Body of pancreas (tissue), 4 donors: ENCODE data around the gene ACTN1. TPM values are rescaled to one million over a fixed set of nuclear protein-coding genes. Genes with fewer than 3 reads are reported as not detected.
"Not testable (repeated sequence)": the region's sequence is repeated elsewhere in the genome, so short reads cannot be mapped to it uniquely, and the experiment has no call there.

ENCODE experiments used
- ATAC-seq: fragments of 150-250 bp; one replicate; pipeline ENCODE4 v1.9.1; 2016
- DNase-seq, 4 donors: peaks; one replicate each; pipeline ENCODE4 v3.0.0-alpha.2; 2019
- H3K27ac ChIP-seq, 4 donors: fragments of 200-600 bp; sonication (generic); 1 replicate in 3 of 4; 2 replicates in 1 of 4; pipeline versions ENCODE4 v1.5.1 to v1.6.1; 2016 to 2019; ENCODE audit warnings: mild to moderate bottlenecking in 1 of 4, mixed read lengths in 1 of 4, moderate library complexity in 1 of 4
- H3K27me3 ChIP-seq, 2 donors: fragments of 200-600 bp; sonication (generic); one replicate each; pipeline ENCODE4 v1.6.0; 2016; ENCODE audit warnings: mild to moderate bottlenecking in 1 of 2
- H3K36me3 ChIP-seq, 2 donors: fragments of 200-600 bp; sonication (generic); replicated peaks in 1 of 2; 2 replicates each; pipeline ENCODE4 v1.5.1; 2016; ENCODE audit warnings: low read depth in 2 of 2; ENCODE audit not compliant: insufficient read depth in 1 of 2
- H3K4me1 ChIP-seq: fragments of 200-600 bp; sonication (generic); one replicate; pipeline ENCODE4 v1.6.0; 2016
- H3K4me3 ChIP-seq, 2 donors: fragments of 200-600 bp; sonication (generic); 1 replicate in 1 of 2; 2 replicates in 1 of 2; pipeline ENCODE4 v1.5.1; 2016 to 2019
- H3K9me3 ChIP-seq, 3 donors: fragments of 200-600 bp; sonication (generic); 1 replicate in 2 of 3; 2 replicates in 1 of 3; pipeline ENCODE4 v1.5.1; 2016
- POLR2A ChIP-seq, 3 donors: fragments of 450-650 bp; IDR thresholded peaks; one replicate each; pipeline ENCODE4 v1.6.1; 2016; ENCODE audit warnings: antibody characterized with exemption in 3 of 3, mild to moderate bottlenecking in 2 of 3
- WGBS, 2 donors: methylation state at CpG; one replicate each; pipeline ENCODE4 v1.1.5; 2017; 5-methylcytosine and 5-hydroxymethylcytosine counted together
- intact Hi-C: fragments of 100-400 bp; cut with DNase I; formaldehyde crosslinking; loops from one replicate; pipeline ENCODE4 v1.15.1; 2023
- total RNA-seq, 2 donors: library from RNA; depleted of rRNA; stranded (reverse); fragments of >200 nt; gene quantifications; one replicate each; pipeline ENCODE4 v1.1.0, GENCODE V29; 2016
- TF ChIP-seq, protein P1 (sequence below), 7 experiments: fragments of 450-650 bp in 4 of 7; fragments of 200-600 bp in 3 of 7; sonication (generic) in 3 of 7; IDR thresholded peaks; one replicate each; pipeline ENCODE4 v1.5.1; 2016 to 2019; ENCODE audit warnings: antibody characterized with exemption in 7 of 7

Gene ACTN1
- total RNA-seq, result 10 to 100 TPM; 84.8 to 93.6 TPM

DNA sequence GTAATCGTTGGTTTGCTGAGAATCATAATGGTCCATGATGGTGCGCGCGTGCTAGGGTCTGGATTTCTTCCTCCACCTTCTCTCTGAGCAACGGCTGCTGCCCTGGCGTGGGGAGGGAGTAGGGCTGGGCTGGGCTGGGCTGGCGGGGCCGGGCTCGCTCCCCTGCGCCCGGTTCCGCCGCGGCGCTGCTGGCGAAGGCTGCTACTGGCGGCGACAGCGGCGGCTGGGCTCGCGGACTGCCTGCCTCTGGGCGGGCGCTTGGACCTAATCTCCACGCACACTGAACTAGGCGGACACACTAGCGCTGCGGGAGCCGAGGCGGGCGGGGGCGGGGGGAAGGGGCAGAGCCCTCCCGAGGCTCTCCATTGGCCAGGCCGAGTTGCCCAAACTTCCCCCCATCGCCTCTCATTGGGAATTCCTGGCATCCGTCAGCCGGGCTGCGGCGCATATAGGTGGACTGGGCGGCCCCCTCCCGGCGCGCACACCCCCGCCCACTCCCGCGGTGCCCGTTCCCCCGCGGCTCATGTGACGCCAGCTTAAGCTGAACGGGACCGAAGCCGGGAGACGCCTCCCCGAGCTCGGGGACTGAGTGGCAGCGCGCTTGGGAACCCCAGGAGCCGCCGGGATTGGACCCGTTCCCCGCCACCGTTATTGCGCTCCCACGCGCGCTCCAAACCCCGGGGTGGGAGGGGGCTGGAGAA is at the start of gene ACTN1:
ACTN1 (minus strand) TSS at position 282 of the 701 bp plus-strand sequence; CDS start at position 36, 246 bp downstream.
- Histone ChIP-seq H3K36me3 (no peaks in the 10 kb centered on the region), H3K27me3 (no peaks in the 10 kb centered on the region), H3K9me3 (no peaks in the 10 kb centered on the region), H3K4me1 (peaks cover 55% of the 10 kb centered on the region), H3K4me3 (peak within 1 kb of the TSS; percentile 60 to 92), H3K27ac (peak within 1 kb of the TSS; percentile 91 to 97 (median 93))
- TF ChIP-seq, protein P1, sequence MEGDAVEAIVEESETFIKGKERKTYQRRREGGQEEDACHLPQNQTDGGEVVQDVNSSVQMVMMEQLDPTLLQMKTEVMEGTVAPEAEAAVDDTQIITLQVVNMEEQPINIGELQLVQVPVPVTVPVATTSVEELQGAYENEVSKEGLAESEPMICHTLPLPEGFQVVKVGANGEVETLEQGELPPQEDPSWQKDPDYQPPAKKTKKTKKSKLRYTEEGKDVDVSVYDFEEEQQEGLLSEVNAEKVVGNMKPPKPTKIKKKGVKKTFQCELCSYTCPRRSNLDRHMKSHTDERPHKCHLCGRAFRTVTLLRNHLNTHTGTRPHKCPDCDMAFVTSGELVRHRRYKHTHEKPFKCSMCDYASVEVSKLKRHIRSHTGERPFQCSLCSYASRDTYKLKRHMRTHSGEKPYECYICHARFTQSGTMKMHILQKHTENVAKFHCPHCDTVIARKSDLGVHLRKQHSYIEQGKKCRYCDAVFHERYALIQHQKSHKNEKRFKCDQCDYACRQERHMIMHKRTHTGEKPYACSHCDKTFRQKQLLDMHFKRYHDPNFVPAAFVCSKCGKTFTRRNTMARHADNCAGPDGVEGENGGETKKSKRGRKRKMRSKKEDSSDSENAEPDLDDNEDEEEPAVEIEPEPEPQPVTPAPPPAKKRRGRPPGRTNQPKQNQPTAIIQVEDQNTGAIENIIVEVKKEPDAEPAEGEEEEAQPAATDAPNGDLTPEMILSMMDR (IDR thresholded peaks at IDR 0.05), result peak in 1 of 7 experiments; percentile 3
- peak; percentile 82 to 85 (median 85) for TF ChIP-seq POLR2A (IDR thresholded peaks at IDR 0.05)
- peak; percentile 93 to 97 (median 96) for DNase-seq
- intact Hi-C loops, result no loop called here
- peak; percentile 88 for ATAC-seq
- WGBS, 2 donors, result 0% methylated on average over 10 to 54 of the region's 68 CpGs

DNA sequence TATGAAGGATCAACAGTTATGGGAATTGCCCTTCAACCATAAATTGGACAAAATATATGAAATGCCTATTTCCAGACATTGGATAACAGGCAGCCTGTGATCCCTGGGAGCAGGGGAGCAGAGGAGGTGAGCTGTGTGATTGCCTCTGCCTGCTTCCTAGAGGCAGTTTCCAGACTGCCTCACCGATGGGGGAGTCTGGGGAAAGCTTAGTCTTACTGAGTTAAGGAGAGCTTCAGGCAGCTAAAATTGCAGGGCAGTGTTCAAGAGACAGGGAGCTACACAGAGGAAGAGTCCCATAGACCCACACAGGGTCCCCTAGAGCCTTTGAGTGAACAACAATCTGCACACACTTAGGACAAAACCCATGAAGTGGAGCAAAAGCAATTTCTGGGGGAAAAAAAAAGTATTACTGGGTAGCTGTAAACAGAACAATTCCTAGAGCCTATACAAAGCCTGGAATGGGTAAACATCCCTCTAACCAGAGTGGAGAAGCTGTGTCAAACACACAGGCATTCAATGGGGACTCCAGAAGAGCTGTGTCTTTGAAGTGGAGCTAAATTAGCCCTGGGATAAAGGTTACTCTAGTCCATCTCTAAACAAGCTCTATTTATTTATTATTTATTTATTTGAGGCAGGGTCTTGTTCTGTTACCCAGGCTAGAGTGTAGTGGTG is 48.3 kb upstream of the ACTN1 start:
- Histone ChIP-seq H3K4me3 (no peak overlapping the region), H3K27ac (no peak overlapping the region), H3K36me3 (no peaks in the 10 kb centered on the region), H3K27me3 (no peaks in the 10 kb centered on the region), H3K4me1 (no peaks in the 10 kb centered on the region), H3K9me3 (no peaks in the 10 kb centered on the region)
- ATAC-seq, result no peak
- no peak for TF ChIP-seq POLR2A (IDR thresholded peaks at IDR 0.05)
- TF ChIP-seq, protein P1 (IDR thresholded peaks at IDR 0.05), result no peak
- intact Hi-C loops, result no loop called here
- 30 to 43% methylated on average over 1 of the region's 1 CpG for WGBS, 2 donors
- DNase-seq, result no peak

DNA sequence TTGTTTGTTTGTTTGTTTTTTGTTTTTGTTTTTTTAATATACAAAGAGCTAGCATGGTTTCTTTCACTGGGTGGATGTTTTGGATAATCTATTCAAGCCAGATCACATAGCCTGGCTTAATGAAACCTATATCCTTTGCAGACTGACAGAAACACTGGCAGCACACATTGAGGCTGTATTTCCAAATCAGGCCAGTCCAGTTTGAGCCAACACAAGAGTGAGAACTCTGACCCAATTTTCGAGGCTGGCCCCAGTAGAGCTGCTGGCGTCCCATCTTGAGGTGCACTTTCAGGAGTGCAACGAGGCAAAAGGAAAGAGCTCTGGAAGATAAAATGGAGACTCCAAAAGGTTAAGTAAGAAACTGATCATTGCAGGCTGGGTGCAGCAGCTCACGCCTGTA is 43.9 kb upstream of the ACTN1 start:
- Histone ChIP-seq H3K4me1 (no peaks in the 10 kb centered on the region), H3K27me3 (no peaks in the 10 kb centered on the region), H3K36me3 (no peaks in the 10 kb centered on the region), H3K9me3 (no peaks in the 10 kb centered on the region), H3K27ac (no peak overlapping the region), H3K4me3 (no peak overlapping the region)
- ATAC-seq, result no peak
- 80 to 95% methylated on average over 4 of the region's 4 CpGs for WGBS, 2 donors
- TF ChIP-seq, protein P1 (IDR thresholded peaks at IDR 0.05), result no peak
- TF ChIP-seq POLR2A (IDR thresholded peaks at IDR 0.05), result no peak
- intact Hi-C loops, result no loop called here
- DNase-seq, result no peak

DNA sequence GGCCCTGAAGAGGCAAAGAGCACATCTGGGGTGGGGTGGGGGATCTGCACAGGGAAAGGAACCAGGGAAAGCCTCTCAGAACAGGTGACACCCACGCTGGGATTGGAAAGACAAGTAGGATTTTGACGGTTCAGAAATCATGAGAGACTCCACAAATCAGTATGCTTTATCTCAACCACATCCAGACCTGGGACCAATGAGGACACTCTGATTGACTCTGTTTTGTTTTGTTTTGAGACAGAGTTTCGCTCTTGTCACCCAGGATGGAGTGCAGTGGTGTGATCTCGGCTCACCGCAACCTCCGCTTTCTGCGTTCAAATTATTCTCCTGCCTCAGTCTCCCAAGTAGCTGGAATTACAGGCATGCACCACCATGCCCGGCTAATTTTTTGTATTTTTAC is 43.0 kb upstream of the ACTN1 start:
- H3K27ac ChIP-seq, H3K4me1 ChIP-seq, H3K4me3 ChIP-seq, ATAC-seq, H3K36me3 ChIP-seq, intact Hi-C loops, H3K9me3 ChIP-seq, DNase-seq, H3K27me3 ChIP-seq: not testable (repeated sequence)
- WGBS, 2 donors, result 74 to 85% methylated on average over 8 of the region's 8 CpGs

DNA sequence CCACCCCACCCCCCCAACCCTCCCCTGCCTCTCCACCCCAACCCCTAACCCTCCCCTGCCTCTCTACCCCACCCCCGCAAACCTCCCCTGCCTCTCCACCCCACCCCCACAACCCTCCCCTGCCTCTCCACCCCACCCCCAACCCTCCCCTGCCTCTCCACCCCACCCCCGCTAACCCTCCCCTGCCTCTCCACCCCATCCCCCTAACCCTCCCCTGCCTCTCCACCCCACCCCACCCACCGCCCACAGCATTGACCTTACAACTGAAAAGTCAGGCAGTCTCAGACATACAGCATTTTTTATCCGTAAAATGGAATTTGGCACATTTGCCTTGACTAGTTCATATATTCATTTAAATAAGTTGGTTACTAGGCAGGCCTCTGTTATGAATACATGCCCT is 38.6 kb upstream of the ACTN1 start:
- H3K4me3 ChIP-seq, result no peak overlapping the region
- no peak overlapping the region for H3K27ac ChIP-seq
- TF ChIP-seq, protein P1 (IDR thresholded peaks at IDR 0.05), result no peak
- TF ChIP-seq POLR2A (IDR thresholded peaks at IDR 0.05), result no peak
- intact Hi-C loops, result no loop called here
- no peaks in the 10 kb centered on the region for H3K4me1 ChIP-seq
- no peaks in the 10 kb centered on the region for H3K9me3 ChIP-seq
- 84 to 86% methylated on average over 2 to 3 of the region's 4 CpGs for WGBS, 2 donors
- DNase-seq, result no peak
- H3K36me3 ChIP-seq, result no peaks in the 10 kb centered on the region
- no peaks in the 10 kb centered on the region for H3K27me3 ChIP-seq
- no peak for ATAC-seq
